ENCODE data around the gene RPRD2. TPM values are rescaled to one million over a fixed set of nuclear protein-coding genes. Genes with fewer than 3 reads are reported as not detected.
"Not testable (repeated sequence)": the region's sequence is repeated elsewhere in the genome, so short reads cannot be mapped to it uniquely, and the experiment has no call there.

Gene RPRD2
- total RNA-seq, 1 donor from 2014 or later = 17.9 TPM

GRCh38 chr1:150392627-150393026 is 28.7 kb downstream of the RPRD2 start:
- no peak for ATAC-seq

GRCh38 chr1:150395115-150395514 is 31.2 kb downstream of the RPRD2 start:
- ATAC-seq = not testable (repeated sequence)

DNA sequence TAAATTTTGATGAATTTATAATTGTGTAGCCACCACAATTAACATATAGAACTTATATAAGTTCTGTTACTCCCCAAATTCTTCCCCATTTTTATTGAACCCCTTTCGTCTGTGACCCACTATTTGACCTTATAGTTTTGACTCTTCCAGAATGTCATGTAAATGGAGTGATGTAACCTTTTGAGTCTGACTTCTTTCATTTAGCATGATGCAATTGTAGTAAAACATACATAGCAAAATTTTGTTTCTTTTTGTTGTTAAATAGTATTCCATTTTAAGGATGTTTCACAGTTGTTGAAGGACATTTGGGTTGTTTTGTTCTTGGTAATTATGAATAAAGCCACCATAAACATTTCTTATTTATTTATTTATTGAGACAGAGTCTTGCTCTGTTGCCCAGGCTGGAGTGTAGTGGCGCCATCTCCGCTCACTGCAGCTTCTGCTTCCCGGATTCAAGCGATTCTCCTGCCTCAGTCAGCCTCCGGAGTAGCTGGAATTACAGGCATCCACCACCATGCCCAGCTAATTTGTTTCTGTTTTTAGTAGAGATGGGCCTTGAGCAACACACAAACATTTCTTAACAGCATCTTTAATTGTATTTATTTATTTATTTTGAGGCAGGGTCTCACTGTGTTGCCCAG is 33.6 kb downstream of the RPRD2 start:
- ATAC-seq = no peak

DNA sequence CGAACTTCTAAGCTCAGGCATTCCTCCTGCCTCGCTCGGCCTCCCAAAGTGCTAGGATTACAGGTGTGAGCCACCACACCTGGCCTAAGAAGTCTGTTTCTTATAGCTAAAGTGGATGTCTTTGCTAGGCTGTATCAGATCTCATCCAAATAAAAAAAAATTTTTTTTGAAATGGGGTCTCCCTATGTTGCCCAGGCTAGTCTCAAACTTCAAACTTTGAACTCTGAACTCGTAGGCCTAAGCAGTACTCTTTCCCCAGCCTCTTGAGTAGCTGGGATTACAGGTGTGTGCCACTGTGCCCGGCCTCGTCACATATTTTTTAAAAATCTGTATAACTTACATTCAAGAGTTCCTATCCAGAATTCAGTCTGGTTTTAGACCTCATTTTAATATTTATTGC is 40.5 kb downstream of the RPRD2 start:
- no peak for ATAC-seq

GRCh38 chr1:150405660-150406059 is 41.7 kb downstream of the RPRD2 start:
- no peak for ATAC-seq

DNA sequence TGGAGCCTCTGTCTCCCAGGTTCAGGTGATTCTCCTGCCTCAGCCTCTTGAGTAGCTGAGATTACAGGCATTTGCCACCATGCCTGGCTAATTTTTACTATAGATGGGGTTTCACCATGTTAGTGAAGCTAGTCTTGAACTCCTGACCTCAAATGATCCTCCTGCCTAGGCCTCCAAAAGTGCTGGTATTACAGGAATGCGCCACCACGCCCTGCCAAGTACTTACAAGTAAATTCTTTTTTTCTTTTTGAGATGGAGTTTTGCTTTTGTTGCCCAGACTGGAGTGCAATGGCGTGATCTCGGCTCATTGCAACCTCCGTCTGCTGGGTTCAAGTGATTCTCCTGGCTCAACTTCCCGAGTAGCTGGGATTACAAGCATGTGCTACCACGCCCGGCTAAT is 42.5 kb downstream of the RPRD2 start:
- ATAC-seq = no peak

DNA sequence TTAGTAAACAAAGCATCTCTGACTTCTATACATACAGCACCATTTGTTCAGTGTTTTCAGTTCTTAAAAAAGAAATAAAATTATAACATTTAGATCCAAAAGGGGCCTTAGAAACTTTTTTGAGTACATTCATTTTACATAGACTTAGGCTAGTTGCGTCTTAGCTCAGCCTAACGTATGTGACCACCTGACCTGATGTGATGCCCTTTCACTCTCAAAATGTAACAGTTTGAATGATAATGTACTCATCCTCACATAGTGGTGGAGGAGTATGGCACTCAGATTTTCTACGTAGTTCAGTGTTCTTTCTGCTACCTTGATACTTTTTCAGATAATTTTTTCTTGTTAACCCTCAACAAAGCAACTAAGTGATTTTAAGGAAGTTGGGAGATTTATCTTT is 43.4 kb downstream of the RPRD2 start:
- no peak for ATAC-seq

DNA sequence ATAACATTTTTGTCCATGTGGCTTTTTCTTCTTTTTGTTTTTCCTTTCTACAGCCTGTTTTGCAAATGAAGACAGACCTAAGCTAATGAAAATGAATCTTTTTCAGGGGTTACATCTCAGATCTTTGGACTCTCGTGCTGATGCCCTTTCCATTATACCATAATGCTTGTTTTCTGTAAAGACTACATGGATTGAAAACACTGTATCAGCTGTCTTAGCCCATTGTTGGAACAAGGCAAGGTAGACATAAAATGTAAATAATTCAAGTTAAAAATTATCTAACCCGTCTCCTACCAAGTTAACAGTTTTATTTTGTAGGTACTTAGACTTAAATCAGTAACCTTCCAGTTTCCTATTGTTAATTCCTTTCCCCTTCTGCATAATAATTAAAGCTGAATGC is 44.9 kb downstream of the RPRD2 start:
- ATAC-seq = no peak

DNA sequence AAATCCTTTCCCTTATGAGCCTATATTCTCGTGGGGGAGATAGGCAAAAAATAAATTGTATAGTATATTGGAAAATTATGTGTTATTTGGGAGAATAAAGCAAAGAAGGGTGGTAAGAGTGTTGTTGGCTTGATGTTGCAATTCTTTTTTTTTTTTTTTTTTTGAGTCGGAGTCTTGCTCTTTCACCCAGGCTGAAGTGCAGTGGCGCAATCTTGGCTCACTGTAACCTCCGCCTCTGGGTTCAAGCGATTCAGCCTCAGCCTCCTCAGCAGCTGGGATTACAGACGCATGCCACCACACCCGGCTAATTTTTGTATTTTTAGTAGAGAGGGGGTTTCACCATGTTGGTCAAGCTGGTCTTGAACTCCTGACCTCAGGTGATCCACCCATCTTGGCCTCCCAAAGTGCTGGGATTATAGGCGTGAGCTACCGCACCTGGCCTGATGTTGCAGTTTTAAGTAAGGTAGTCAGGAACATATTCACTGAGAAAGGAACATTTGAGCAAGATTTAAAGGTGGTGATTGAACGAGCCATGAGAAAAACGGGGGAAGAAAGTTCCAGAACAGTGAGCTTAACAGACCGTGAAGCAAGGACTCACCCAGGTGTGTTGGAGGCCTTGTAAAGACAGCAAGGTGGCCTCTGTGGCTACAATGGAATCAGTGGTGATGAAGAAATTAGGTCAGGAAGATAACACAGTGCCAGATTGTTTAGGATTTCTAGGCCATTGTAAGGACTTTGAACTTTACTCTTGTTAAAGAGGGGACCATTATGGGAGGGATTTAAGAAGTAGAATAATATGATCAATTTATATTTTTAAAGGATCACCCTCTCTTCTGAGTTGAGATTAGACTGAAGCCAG is 45.8 kb downstream of the RPRD2 start:
- ATAC-seq = no peak

DNA sequence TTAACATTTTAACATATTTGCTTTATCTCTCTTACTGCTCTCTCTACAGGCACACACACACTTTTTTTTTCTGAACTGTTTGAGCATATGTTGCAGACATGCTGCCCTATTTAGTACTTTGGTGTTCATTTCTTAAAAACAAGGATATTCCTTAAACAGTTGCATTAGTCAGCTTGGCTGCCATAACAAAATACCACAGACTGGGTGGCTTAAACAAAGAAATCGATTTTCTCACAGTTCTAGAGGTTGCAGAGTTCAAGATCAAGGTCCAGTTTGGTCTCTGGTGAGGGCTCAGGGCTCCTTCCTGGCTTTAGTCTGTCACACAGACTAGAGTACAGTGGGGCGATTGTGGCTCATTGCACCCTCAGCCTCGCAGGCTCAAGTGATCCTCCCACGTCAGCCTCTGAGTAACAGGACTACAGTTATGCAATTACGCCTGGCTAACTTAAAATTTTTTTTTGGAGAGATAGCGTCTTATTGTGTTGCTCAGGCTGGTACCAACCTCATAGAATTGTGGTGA is 46.7 kb downstream of the RPRD2 start:
- ATAC-seq = no peak

- ATAC-seq = no peak
Measured at GRCh38 chr1:150414592-150414991, 50.6 kb downstream of the RPRD2 start.

DNA sequence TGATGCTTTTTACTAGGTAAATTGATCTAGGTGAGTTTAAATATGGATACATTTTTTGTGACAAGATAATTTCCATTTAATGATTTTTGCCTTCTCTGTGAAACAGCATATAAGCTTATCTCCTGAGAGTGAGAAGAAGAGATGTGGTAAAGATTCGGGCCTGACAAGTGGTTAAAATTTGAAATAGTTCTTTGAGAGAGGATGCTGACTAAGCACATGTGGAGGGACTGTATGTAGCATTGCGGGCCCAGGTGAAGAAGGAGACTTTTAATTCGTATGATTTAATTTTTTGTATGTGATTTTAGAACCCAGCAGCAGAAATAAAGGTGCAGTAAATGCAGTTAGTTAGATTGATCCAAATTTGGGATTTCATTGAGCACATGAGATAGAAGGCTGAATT is 51.9 kb downstream of the RPRD2 start:
- no peak for ATAC-seq

GRCh38 chr1:150420560-150421265 is 56.8 kb downstream of the RPRD2 start:
- ATAC-seq = no peak

DNA sequence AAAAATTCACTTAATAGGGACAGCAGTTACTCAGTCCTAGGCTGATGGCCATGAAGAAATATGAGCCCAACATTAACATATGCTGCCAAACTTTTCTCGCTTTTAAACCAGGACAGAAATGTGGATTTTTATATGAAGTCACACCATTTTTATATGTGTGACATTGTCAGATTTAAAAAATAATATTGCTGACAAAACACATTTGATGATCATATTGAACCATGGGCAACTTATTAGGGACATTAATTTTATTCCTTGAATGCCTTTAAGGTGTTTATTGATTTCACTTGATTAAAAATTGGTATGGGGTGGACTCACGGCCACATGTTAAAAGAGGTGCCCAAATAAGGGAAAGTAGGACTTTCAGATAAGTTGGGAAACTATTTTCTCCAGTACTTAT is 58.6 kb downstream of the RPRD2 start:
- no peak for ATAC-seq

- ATAC-seq = no peak
Measured at GRCh38 chr1:150429805-150430204, 65.9 kb downstream of the RPRD2 start.

- ATAC-seq = no peak
Measured at GRCh38 chr1:150441121-150441520, 77.2 kb downstream of the RPRD2 start.

- no peak for ATAC-seq
Measured at GRCh38 chr1:150444232-150444631, 80.3 kb downstream of the RPRD2 start.

DNA sequence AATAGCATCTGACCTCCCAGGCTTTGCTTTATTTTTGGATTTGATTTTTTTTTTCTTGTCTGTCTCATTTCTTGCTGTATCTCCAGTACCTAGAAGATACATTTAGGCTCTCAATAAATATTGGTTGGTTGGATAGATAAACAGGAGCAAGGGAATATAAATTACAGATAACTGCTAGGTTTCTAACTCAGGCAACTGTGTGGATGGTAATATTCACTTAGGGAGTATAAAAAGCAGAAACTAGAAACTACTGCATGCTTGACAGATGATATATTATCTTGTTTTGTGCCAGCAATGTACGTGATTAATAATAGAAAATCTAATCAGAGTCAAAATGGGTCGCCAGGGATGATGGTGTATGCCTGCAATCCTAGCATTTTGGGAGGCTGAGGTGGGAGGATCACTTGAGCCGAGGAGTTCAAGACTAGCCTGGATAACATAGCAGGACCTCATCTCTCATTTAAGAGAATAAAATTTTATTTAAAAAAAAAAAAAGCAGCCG is 92.2 kb downstream of the RPRD2 start:
- no peak for ATAC-seq

GRCh38 chr1:150464422-150464826 is 100.5 kb downstream of the RPRD2 start:
- ATAC-seq = peak; percentile 71

GRCh38 chr1:150466964-150467363 is 103.0 kb downstream of the RPRD2 start:
- ATAC-seq = no peak

- ATAC-seq = no peak
Measured at GRCh38 chr1:150469291-150469690, 105.3 kb downstream of the RPRD2 start.

- no peak for ATAC-seq
Measured at GRCh38 chr1:150472601-150473200, 108.8 kb downstream of the RPRD2 start.

- ATAC-seq = no peak
Measured at GRCh38 chr1:150473659-150474058, 109.7 kb downstream of the RPRD2 start.
